Stimulated activated CD8-positive, alpha-beta memory T cell treated with anti-CD3 and anti-CD28 coated beads, Interleukin-4, amount 100 ng/mL, for 4 hours (primary cell): Measurements from ENCODE around the gene POLA2.

Source experiments
- DNase-seq, 2 donors: peaks; one replicate each; pipeline ENCODE4 v3.0.0-alpha.2; 2020; ENCODE audit warnings: low read depth in 2 of 2, low spot score in 1 of 2

POLA2 gene

GRCh38 chr11:65280646-65281045 is 18.9 kb downstream of the POLA2 start:
- no peak for DNase-seq

GRCh38 chr11:65286686-65287085 is 24.9 kb downstream of the POLA2 start:
- DNase-seq: no peak

- no peak for DNase-seq
These were observed 25.8 kb downstream of the POLA2 start for GRCh38 chr11:65287601-65288000.

GRCh38 chr11:65288706-65289536 is 27.2 kb downstream of the POLA2 start:
- DNase-seq: no peak

GRCh38 chr11:65290448-65291165 is 28.8 kb downstream of the POLA2 start:
- DNase-seq: no peak

GRCh38 chr11:65291613-65292012 is 29.9 kb downstream of the POLA2 start:
- no peak for DNase-seq

- no peak for DNase-seq
These were observed 31.1 kb downstream of the POLA2 start for GRCh38 chr11:65292890-65293289.

- no peak for DNase-seq
These were observed 32.2 kb downstream of the POLA2 start for GRCh38 chr11:65293909-65294381.

GRCh38 chr11:65295001-65295400 is 33.2 kb downstream of the POLA2 start:
- DNase-seq: no peak

- no peak for DNase-seq
These were observed 34.0 kb downstream of the POLA2 start for GRCh38 chr11:65295571-65296341.

- DNase-seq: no peak
These were observed 35.4 kb downstream of the POLA2 start for GRCh38 chr11:65297026-65297672.

- no peak for DNase-seq
These were observed 36.4 kb downstream of the POLA2 start for GRCh38 chr11:65298131-65298535.

- no peak for DNase-seq
These were observed 37.0 kb downstream of the POLA2 start for GRCh38 chr11:65298655-65299179.

GRCh38 chr11:65300621-65301275 is 39.0 kb downstream of the POLA2 start:
- no peak for DNase-seq

- no peak for DNase-seq
These were observed 39.9 kb downstream of the POLA2 start for GRCh38 chr11:65301491-65302329.

GRCh38 chr11:65303555-65303954 is 41.8 kb downstream of the POLA2 start:
- DNase-seq: no peak

GRCh38 chr11:65304110-65304509 is 42.3 kb downstream of the POLA2 start:
- DNase-seq: no peak

- no peak for DNase-seq
These were observed 42.9 kb downstream of the POLA2 start for GRCh38 chr11:65304613-65305012.

GRCh38 chr11:65305501-65306268 is 43.9 kb downstream of the POLA2 start:
- no peak for DNase-seq
